ENCODE results near the gene MITF.

Gene MITF

DNA sequence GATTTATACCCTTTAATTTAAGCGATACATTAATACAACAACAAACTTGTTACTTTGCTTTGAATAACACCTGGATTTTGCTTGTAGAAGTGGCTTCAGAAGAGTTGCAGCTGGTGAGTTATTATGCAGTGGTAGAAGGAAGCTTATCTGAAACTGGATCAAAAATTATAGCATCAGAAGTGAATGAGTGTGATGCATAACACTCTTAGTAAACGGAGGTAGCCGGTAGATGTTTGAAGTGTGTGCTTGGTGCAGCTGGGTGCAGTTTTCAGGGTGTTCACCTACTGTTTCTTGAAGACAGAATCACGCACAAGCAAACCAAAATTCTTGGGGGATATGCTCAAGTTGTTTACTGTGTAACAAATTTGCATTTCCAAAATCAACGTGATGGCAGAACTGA is 103.1 kb downstream of the MITF start:
- no peak for DNase-seq

DNA sequence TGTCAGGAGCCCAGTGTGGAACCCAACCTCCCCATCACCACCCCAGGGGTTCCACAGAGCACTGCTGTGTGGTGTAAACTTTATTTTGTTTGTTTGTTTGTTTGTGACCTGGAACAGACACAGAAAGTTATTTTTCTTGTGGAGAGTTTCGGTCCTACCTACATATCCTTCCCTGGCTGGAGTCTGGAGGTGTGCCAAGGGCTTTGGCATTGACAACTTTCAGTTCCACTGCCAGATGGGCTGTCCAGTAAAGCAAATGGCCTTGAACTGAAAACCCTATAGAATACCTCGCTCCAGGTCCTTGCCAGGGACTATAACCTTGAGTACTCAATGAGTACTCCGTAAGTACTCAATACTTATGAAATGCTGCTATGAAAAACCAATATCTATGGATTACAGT is 103.5 kb downstream of the MITF start:
- no peak for DNase-seq

DNA sequence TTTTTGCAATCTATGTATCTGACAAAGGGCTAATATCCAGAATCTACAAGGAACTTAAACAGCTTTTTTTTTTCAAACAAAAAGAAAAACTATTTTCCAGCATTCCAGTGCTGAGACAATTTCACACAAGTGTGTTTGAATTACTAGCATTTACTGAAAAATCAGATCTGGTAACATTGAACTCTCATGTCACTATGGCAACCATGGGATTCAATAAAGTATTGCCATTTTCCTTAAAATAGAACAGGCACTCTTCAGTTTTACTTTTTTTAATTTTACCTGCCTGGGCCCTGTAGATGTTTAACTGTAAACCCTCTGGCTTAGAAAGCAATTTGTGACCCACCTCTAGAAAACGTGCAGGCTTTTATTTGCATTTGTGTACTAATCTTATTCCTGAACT is 105.4 kb downstream of the MITF start:
- DNase-seq: no peak

DNA sequence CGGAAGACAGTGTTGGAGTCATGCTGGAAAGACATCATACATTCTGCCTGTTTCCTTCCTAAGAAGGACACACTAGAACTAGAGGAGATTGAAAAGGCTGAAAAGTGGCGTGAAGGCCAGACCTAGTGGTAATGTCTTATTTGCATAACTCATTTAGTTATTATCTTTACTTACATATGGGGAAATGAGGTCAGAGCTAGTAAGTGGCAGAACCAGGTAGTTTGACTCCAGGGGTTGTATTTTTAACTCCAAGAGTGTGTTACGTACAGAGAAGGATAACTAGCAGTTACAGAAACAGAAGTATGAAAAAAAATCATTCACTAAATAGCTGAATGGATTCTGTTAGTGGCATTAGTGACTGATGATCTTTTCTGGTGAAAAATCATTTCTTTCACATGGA is 108.0 kb downstream of the MITF start:
- DNase-seq: no peak

DNA sequence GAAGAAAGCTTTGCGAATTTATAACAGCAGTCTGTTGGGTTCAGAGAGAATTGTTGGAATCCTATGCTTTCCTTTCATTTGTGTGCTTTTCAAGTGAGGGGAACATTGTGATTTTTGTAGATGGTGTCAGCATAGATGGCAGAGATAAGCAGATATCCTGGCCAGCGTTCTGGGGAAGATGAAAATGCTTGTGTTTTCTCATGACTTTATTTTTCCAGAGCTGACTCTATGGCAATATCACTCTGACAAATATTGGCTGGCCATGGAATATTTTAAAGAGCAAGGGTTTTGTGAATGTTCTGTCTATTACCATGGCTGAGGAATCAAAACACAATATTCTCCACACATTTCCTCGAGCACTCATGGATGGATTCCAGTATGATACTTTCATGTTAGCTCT is 108.8 kb downstream of the MITF start:
- no peak for DNase-seq

DNA sequence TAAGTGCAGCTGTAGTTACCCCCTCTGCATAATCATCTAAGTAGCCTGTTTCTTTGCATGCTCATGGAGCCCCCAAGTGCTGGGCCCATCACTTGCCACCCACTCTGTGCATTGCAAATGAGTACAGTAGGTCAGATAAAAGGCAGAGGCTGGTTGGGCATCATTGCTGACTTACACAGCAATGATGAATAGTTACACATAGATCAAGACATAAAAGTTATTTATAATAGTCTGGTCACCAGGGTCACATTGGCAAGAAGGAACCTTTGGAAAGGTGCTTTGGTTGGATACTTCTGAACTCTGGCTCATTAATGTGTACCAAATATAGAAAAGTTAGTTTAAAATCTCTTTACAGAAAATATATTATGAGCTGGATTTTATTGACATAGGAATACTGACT is 111.6 kb downstream of the MITF start:
- no peak for DNase-seq

DNA sequence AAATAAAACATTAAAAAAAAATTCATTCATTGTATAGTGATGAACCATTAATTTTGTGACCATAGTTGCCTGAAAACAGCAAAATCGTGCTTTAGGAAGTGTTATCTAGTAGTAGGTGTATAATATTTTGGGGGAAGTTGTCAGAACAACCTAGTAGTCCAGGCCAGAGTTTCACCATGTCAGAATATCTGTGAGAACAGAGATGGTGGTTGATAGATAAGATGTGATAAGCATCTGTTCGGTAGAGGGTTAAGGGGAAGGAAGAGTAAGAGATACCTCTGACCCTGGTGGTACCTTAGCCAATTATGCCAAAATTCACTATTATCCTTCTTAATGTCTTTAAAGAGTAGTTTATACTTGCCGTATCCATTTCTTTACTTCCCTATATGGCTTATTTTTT is 113.8 kb downstream of the MITF start:
- no peak for DNase-seq

DNA sequence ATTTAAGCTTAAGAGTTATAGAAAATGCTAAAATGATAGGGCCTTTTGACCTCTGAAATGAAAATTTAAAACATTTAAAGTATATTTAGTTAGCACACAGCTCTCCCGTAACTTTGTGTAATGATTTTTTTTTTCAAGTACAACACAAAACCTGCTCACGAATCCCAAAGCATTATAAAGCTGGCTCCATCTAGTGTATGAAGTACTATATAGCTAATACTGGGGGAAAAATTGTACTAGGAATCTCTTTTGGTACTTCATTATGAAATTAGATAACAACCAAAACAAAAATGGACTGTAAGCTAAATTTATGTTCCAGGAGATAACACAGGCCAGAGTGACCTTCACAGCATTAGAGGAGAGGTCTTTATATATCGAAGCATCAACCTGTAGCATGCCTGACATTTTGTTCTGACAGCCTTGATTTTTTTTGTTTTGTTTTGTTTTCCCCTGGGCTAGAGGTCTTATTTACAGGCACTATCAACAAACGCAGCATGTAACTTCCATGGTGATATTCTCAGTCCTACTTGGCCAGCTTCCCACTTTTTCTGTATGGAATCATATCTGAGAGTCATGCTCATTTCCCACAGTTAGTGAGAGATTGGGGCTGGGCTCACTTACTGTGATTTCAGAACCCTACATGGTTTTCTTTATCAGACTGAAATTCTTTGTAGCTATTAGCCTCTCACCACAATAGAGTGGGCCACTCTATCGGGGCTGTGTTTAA is 116.3 kb downstream of the MITF start:
- DNase-seq: no peak

DNA sequence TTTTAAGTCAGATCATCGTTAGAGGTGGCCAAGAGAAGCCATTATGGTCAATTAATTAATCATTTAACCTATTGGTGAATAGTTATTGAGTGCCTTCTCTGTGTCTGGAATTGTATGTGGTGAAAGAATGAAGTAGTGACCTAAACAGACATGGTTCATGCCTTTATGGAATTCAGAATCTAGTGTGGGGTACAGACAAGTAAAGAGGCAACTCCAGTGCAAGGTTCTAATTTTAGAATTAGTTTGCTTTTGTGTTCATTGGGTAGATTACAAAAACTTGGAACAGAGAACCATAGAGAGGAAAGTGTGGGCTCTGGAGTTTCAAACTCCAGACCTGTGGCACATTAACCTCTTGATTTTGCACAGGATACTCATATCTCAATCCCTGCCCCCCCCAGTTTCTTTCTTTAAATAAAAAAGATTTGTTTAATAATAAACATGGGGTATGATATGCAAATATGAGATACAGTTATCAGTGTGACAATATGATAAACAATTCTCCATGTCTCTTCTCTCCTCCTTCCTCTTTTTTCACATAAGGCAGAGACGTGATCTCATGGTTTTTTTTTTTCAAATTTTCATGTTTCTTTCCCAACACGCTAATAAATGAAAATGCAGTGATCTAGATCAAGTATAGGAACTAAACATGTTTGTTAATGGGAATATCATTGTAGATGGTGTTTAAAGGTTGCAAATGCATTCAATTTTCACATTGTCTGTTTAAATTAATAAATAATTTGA is 117.9 kb downstream of the MITF start:
- DNase-seq: no peak

DNA sequence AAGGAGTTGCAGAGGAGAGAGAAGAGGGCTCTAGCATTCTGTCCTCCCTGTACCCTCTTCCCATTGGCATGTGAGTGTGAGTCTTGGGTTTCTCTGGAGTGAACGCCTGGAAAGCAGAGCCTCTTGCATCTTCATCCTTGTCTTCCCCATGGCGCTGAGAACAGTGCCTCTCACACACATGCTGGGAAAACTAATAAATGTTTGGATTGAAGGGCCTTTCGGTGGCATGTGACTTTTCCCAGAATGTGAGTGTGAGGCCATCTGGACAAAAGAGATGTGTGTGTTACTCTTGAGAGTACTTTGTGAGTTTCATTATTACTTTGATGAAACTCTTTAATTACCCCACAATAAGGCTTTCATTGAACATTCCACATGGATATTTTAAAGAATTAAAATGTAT is 122.3 kb downstream of the MITF start:
- DNase-seq: no peak

DNA sequence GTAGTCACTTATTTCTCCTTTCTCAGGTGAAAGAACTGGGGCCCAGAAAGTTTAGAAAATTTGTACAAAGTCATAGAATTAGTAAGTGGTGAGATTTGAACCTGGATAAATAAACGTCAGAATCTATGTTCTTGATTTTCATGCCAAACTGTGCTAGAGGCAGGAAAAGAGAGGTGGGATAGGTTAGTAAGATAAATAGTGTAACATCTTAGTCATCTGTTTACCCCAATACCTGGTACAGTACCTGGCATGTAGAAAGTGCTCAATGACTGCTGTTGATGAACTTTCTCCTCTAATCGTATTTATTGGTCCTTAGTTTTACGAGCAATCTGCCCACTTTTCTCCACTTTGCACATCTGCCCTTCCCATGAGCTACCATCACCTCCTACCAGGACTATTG is 124.9 kb downstream of the MITF start:
- no peak for DNase-seq

DNA sequence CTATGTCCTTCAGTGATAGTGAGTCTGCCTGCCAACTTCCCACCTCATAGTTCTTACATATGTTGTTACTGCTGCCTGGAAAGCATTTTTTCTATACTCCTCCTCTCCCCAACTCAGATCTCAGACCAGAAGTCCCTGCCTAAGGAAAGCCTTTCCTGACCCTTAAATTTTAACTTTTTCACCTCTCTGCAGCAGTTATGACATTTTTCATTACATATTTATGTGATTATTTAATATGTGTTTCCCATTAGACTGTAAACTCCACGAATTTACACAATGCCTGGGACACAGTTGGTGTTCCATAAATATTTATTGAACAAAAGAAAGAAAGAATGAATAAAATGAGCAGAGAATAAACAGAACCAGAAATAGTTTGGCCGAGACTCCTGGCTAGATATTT is 125.5 kb downstream of the MITF start:
- DNase-seq: no peak

DNA sequence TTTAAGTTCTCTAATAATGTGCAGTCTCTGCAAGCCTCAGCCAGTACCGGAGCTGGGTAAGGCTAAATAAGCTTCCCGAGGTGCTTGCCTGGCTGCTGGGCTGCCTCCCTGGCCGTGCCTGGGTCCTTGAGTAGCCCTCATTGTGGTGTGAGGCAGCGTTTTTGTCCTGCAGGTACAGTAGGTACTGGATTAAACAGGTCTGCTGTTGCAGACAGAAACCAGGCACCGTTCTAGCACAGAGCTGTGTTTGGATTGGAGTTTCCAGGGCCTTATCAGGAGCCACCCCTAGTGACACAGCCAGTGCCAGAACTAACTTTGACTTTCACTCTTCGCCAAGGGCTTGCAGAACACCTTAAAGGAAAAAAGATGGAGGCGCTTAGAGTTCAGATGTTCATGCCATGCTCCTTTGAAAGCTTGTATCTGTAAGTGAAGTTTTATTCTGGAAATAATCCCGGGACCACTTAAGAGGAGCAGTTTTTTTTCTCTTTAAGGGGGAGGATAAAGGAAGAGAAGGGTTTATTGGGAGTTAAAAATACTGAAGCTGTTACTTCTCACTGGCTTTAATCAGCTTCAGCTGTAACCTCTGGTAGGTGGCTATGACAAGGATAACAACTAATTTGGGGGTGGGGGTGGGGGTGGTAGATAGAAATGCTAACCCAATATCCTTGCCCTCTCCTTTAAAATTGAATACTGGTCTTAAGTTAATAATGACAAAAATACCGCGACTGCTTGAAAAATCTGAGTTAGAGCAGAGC is 126.8 kb downstream of the MITF start:
- DNase-seq: no peak

DNA sequence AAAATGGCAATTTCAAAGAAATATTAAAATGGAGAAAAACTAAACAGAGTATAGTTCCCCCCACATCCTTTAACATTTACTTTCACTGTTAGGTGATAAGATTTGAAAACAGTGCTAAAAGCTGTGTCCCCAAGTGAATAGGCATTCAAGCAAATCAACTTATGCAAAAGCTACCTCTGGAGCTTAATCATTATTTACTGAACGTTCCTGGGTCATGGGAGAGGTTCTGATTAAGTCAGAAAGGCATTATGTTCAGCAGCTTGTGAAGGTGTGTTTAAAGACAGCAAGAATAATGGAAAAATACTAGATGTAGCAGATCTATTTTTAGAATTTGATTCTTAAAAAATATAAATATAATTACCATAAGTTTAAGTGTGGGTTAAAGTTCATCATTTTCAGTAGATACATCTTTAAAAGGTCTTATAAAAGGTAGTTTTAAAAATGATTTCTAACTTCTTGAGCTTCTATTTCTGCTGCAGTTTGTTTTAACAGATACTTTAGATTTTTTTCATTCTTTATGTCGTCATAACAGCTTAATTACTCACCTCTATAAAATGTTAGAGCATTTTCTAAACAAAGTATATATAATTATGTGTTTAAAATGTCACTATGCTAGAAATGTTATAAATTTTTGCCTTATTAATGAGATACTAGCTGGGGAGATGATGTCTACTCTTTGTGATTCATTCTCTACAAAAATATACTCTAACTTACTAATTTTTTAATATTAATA is 127.9 kb downstream of the MITF start:
- no peak for DNase-seq

DNA sequence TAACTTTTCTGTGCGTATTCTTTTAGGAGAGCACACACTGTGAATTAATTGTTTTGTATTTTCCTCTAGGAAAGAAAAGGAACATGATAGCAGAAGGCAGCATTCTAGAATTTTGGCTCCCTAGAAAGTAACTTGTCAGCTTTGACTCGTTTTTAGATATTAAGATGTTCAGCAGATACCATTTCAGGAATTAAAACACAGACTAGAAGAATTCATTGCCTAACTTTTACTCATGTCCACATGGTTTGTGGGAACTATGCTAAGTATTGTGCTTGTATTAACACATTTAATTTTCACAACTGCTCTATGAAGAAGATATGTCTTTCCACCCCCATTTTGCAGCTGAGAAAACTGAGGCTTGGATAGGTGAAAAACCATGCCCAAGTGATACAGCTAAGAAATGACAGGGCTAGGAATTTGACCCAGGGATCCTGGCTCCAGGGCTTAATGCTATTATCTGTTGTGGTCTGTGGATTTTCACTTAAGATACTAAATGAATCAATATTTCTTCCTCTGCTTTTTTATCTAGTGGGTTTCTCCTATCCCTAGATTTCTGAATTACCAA is 128.8 kb downstream of the MITF start:
- no peak for DNase-seq

DNA sequence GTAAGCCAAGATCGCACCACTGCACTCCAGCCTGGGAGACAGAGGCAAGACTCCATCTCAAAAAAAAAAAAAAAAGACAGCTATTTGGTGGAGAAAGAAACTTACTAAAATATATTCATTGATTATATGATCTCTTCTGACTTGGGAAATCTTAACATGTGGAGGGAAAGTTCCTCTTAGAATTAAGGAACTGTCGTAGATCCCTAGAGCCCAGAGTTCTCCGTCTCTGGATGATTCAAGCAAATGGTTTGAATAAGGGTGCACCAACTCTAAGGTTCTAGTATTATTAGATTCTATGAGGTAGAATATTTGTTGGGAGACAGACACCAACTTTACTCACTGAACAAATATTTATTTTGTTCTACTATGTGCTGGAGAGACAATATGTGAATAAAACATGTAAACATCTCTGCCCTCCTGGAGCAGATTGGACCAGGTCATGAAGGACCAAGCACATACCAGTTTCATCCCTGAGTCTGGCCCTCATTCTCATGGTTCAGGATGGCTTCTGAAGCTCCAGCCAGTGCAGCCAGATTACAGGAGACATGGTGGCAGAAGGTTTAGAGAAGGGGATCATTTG is 129.7 kb downstream of the MITF start:
- no peak for DNase-seq

DNA sequence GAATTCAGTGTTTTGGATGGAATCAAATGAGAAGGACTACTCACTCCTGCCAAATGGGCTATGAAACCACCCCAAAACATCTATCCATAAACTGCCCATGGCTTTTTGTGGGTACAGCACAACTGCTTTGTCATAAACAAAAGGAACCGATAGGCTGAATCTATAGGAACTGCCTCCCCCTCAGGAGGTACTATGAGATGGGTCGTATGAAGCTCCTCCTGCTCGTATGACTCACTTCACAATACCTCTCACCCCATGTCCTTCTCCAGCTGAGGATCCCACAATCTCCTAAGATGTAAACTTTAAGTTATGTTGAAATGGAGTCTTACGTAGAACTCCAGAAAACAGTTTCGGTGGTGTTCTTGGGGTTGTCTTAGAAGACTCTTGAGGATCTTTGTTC is 130.4 kb downstream of the MITF start:
- DNase-seq: no peak

DNA sequence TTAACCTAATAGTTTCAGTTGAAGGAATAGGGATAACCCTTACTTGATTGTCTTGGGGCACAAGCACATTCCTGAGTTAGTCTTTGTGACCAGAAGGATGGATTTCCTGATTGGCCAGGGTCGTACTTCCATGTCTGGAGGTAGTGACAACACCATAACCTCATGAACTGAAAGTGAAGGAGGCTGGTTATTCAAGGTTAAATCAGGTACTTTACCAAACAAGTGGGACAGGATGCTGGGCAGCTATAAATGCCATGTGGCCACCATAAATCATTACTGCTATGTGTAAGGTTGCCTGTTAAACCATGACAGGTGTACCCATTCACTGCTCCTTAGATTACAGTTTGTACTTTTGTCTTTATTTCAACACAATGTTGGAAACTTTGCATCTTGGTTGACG is 132.0 kb downstream of the MITF start:
- no peak for DNase-seq

DNA sequence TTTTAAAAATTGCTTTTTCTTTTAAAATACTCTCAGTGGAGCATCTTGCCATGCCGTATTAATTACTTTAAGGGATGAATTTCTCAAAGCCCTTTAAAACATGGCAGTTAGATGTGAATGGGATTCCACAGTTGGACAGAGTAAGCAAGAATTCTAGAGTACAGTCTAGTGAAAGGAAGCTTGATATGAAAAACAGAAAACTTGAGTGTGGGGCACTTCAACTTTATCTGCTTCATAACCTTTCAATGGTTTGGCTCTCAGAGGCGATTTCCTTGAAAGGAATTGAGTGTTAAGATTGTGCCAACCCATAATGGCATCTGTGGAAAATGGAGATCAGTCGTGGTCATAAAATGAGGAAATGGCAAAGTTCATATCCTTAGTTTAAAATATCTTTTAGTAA is 132.6 kb downstream of the MITF start:
- no peak for DNase-seq

DNA sequence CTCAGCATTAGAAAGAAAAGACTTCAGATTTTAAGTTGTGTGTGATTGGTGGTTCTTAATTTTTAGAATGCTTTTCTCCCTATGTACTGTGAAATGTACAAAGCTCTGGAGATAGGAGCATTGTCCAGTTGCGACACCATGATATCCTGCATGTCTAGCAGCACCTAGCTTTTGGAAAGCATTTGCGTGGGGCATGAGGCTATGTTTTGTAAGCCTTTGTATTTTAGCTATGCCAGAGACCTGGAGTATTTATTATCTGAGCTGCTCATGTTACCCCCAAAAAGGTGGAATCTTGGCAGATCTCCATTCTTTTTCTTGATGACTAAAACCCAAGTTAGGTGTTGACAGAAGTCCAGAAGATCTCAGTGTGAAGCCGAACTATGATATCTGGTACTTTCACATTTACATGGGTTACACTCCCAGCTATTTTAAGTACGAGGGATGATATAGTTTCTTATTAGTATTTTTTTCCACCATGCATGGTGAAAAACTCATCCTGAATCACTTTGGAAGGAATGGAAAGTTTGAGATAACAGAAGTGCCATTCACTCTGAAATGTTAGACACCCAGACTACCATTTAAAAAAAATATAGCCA is 133.6 kb downstream of the MITF start:
- DNase-seq: no peak

DNA sequence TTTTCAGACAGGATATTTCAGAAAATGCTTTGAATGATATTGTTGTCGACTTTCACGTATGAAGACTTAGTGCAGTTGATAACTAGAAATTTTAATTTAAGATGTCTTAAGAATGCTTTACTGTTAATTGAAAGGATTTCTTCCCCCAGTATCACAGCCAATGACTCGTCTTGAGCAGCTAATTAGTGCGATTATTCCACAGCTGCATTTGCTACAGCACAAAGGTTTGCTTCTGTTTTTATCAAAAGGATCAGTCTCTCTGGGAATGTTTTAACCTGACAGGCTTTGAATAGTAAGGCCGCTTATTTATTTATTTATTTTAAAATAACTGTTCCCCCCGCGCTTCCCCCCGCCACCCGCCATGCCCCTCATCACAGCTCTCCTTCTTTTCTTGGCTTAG is 136.8 kb downstream of the MITF start:
- DNase-seq: no peak

DNA sequence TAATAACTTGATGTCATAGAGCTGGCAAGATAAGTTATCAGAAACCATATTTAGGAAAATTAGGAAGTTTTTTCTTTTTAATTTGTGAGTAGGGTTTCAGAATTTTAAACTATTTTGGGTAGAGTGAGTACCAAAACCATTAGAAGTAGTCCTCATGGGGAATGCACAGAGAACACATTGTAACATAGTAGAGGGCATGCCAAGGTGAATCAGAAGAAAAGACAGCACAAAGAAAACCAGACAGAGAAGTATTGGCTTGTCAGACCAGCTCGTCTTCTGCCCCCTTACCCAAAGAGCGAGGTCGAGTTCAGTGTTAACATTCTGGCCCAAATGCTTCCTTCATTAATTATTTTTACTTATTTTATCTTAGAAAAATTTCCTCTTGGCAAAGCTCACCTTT is 139.0 kb downstream of the MITF start:
- no peak for DNase-seq

Measured in CD4-positive, alpha-beta T cell treated with Interleukin-4 for 4 hours (primary cell).